Measurements from ENCODE around the gene ARAF. TPM values are rescaled to one million over a fixed set of nuclear protein-coding genes. Genes with fewer than 3 reads are reported as not detected.

The ARAF gene
- total RNA-seq, 1 donor = 20.9 TPM

- H3K4me3 ChIP-seq (ENCODE audit: low read depth, low read length) = peak within 1 kb of the TSS; percentile 56
- TF ChIP-seq CTCF (IDR thresholded peaks at IDR 0.05; ENCODE audit: insufficient read depth, low read length) = no peak
- DNase-seq (ENCODE audit: low read depth) = peak; percentile 66
Observed at GRCh38 chrX:47619486-47620302, 58.7 kb downstream of the ARAF start, which contains the start of gene SYN1. Gene SYN1 (minus strand): TSS chrX:47619857. CDS start chrX:47619728, 129 bp downstream.

DNA sequence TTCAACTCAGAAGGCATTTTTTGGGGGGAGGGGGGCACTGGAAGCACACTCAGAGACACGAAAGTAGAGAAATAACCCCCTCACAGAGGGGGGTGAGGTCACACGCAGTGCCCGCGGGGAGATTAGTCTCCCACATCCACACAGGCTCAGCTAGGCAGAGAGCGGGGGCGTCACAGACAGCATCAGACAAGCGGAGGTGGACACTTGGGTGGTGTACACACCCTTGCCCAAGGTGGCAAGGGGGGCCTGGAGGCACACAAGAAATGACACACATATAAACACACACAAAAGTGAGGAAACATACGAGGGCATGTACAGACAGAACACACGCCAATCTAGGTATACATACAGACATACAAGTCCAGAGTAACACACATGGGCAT is 59.3 kb downstream of the ARAF start:
- no peak for TF ChIP-seq CTCF (IDR thresholded peaks at IDR 0.05; ENCODE audit: insufficient read depth, low read length)
- no peak for DNase-seq (ENCODE audit: low read depth)
- H3K4me3 ChIP-seq (ENCODE audit: low read depth, low read length) = no peak overlapping the region

Small RNAs within 50 kb of the gene (small RNA-seq; reads per million reads assigned to genes)
- gene MIR4769 = not detected

Other genes with a start within 250 kb of the ARAF start
- gene ZNF157, start 190.6 kb upstream of the ARAF start, total RNA-seq (ENCODE audit: low replicate concordance) = 1.3 TPM in 1 of 2 replicates, not detected in the other
- 10.1 and 10.5 TPM in 2 replicates for gene ZNF41, start 78.0 kb upstream of the ARAF start, total RNA-seq (ENCODE audit: low replicate concordance)
- 834 and 863 TPM in 2 replicates for gene TIMP1, start 21.2 kb downstream of the ARAF start, total RNA-seq (ENCODE audit: low replicate concordance)
- gene SYN1, start 58.7 kb downstream of the ARAF start, total RNA-seq (ENCODE audit: low replicate concordance) = 0.09 TPM in 1 of 2 replicates, not detected in the other
- 0.18 TPM in 1 of 2 replicates, not detected in the other for gene CFP, start 68.7 kb downstream of the ARAF start, total RNA-seq (ENCODE audit: low replicate concordance)
- 13.3 and 22.9 TPM in 2 replicates for gene ELK1, start 89.4 kb downstream of the ARAF start, total RNA-seq (ENCODE audit: low replicate concordance)
- gene UXT, start 98.0 kb downstream of the ARAF start, total RNA-seq (ENCODE audit: low replicate concordance) = 64.3 and 151 TPM in 2 replicates